Measurements from ENCODE around the gene SH2D4B. TPM values are rescaled to one million over a fixed set of nuclear protein-coding genes. Genes with fewer than 3 reads are reported as not detected.

SH2D4B gene
- total RNA-seq, 1 experiment from 2014 or later, result 0.10 TPM

DNA sequence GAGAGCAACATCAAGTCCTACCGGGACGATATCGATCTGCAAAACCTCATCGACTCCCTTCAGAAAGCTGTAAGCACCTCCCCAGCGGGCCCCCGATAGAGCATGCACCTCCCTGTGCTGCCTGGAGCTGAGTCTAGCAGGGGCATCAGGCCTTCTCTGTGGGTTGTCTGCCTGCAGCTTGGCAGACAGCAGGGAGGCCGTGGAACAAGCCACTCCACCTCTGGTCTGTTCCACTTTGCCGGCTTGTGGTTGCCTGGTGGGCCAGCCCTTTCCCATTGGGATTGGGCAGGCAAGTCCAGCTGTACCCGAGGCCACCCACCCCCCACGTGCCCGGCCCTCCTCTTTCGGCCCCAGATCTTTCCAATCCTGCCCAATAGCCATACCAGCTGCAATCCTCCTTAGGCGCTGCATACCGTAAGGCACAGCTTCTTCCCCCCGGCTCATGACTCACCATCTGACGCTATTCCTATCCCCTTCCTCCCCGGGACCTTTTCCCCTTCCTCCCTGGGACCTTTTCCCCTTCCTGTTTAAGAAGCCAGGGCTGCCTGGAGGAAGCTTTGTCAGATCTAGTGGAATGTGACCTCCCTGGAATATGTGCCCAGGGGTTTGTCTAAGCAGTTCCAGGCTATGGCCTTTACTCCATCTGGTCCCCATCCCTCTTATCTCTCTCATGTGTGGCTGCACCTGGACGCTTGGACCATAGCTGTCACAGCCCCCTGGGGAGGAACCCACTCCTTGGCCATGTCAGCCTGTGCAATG, 28.1 kb upstream of the SH2D4B start:
- no peak for ATAC-seq
- Histone ChIP-seq H3K27ac (ENCODE audit: low read length) (no peak overlapping the region), H3K27me3 (ENCODE audit: control insufficient read depth, insufficient read depth, low read length) (no peaks in the 10 kb centered on the region), H3K4me3 (ENCODE audit: low read depth in 2 of 2, low read length in 2 of 2) (no peak overlapping the region), H3K9me3 (ENCODE audit: control insufficient read depth, insufficient read depth, low read depth, low read length) (no peaks in the 10 kb centered on the region), H3K36me3 (ENCODE audit: control insufficient read depth, insufficient read depth, low read length) (no peaks in the 10 kb centered on the region), H3K4me1 (ENCODE audit: control insufficient read depth, insufficient read depth, low read length) (no peaks in the 10 kb centered on the region)
- no TSS peak for BruUV-seq (replicated peaks)
- in situ Hi-C loops (cut with HindIII; ENCODE audit: low pct_unique_long_range_greater_than_20kb, low sequenced_read_pairs) (no loop called here), intact Hi-C loops (cut with micrococcal nuclease; ENCODE audit: unreplicated experiment) (loop anchor here (5.0 kb wide), 1 partner anchor 127 kb away; no protein-coding TSS in a partner anchor)
- no peak for TF ChIP-seq CTCF (IDR thresholded peaks at IDR 0.05)
- no peak for TF ChIP-seq SIN3A (IDR thresholded peaks at IDR 0.05; ENCODE audit: borderline replicate concordance, insufficient read depth, low read depth, low read length)
- TF ChIP-seq, protein P1, sequence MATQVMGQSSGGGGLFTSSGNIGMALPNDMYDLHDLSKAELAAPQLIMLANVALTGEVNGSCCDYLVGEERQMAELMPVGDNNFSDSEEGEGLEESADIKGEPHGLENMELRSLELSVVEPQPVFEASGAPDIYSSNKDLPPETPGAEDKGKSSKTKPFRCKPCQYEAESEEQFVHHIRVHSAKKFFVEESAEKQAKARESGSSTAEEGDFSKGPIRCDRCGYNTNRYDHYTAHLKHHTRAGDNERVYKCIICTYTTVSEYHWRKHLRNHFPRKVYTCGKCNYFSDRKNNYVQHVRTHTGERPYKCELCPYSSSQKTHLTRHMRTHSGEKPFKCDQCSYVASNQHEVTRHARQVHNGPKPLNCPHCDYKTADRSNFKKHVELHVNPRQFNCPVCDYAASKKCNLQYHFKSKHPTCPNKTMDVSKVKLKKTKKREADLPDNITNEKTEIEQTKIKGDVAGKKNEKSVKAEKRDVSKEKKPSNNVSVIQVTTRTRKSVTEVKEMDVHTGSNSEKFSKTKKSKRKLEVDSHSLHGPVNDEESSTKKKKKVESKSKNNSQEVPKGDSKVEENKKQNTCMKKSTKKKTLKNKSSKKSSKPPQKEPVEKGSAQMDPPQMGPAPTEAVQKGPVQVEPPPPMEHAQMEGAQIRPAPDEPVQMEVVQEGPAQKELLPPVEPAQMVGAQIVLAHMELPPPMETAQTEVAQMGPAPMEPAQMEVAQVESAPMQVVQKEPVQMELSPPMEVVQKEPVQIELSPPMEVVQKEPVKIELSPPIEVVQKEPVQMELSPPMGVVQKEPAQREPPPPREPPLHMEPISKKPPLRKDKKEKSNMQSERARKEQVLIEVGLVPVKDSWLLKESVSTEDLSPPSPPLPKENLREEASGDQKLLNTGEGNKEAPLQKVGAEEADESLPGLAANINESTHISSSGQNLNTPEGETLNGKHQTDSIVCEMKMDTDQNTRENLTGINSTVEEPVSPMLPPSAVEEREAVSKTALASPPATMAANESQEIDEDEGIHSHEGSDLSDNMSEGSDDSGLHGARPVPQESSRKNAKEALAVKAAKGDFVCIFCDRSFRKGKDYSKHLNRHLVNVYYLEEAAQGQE (IDR thresholded peaks at IDR 0.05; ENCODE audit: insufficient read depth in 1 of 2, low read depth in 2 of 2, low read length in 1 of 2), result no peak
- TF ChIP-seq TCF7L2 (IDR thresholded peaks at IDR 0.05; ENCODE audit: low read depth, low read length), result no peak
- TF ChIP-seq POLR2AphosphoS5 (IDR thresholded peaks at IDR 0.05; ENCODE audit: low read depth, low read length), result no peak
- no peak for DNase-seq (ENCODE audit: low read depth, low spot score)
- ChIA-PET POLR2A (no interaction called here), CTCF (no interaction called here)

DNA sequence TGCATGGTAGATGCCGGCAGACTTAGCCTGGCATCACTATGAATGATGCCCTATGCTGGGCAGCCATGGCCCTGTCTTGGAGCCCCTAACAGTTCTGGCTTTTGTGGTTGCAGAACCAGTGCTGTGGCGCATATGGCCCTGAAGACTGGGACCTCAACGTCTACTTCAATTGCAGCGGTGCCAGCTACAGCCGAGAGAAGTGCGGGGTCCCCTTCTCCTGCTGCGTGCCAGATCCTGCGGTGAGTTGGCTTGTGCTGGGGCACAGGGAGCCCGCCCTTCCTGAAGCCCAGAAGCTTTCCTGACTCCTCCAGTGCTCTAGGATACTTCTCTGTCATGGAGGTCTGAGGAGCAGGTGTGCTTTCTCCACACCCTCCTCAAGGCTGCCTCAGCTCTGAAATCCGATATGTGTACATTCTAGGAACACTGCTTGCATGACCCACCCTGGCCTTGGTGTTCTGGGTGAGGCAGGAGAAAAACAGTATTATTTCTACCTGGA, 25.6 kb upstream of the SH2D4B start:
- ChIA-PET POLR2A (no interaction called here), CTCF (interaction anchor here (0.6 kb wide), 1 partner anchor 90 kb away, joined by 4 read pairs; no protein-coding TSS in a partner anchor)
- no peak for ATAC-seq
- no peak for DNase-seq (ENCODE audit: low read depth, low spot score)
- Histone ChIP-seq H3K4me3 (ENCODE audit: low read depth in 2 of 2, low read length in 2 of 2) (no peak overlapping the region), H3K9me3 (ENCODE audit: control insufficient read depth, insufficient read depth, low read depth, low read length) (no peaks in the 10 kb centered on the region), H3K27me3 (ENCODE audit: control insufficient read depth, insufficient read depth, low read length) (no peaks in the 10 kb centered on the region), H3K27ac (ENCODE audit: low read length) (no peak overlapping the region), H3K36me3 (ENCODE audit: control insufficient read depth, insufficient read depth, low read length) (no peaks in the 10 kb centered on the region), H3K4me1 (ENCODE audit: control insufficient read depth, insufficient read depth, low read length) (no peaks in the 10 kb centered on the region)
- BruUV-seq (replicated peaks), result no TSS peak
- in situ Hi-C loops (cut with HindIII; ENCODE audit: low pct_unique_long_range_greater_than_20kb, low sequenced_read_pairs), result no loop called here
- TF ChIP-seq TCF7L2 (IDR thresholded peaks at IDR 0.05; ENCODE audit: low read depth, low read length), result no peak
- TF ChIP-seq, protein P1 (IDR thresholded peaks at IDR 0.05; ENCODE audit: insufficient read depth in 1 of 2, low read depth in 2 of 2, low read length in 1 of 2), result no peak
- no peak for TF ChIP-seq CTCF (IDR thresholded peaks at IDR 0.05)
- TF ChIP-seq SIN3A (IDR thresholded peaks at IDR 0.05; ENCODE audit: borderline replicate concordance, insufficient read depth, low read depth, low read length), result no peak
- TF ChIP-seq POLR2AphosphoS5 (IDR thresholded peaks at IDR 0.05; ENCODE audit: low read depth, low read length), result no peak
- intact Hi-C loops (cut with micrococcal nuclease; ENCODE audit: unreplicated experiment), result no loop called here
